GM19463 (cell line): ENCODE measurements around the gene CDK1.

Experiments used
- ATAC-seq: cut with Tn5 transposase; IDR thresholded peaks from one replicate; pipeline ENCODE4 v1.9.1; 2021; ENCODE audit warnings: mild to moderate bottlenecking, moderate library complexity; ENCODE audit not compliant: unreplicated experiment

CDK1 gene

GRCh38 chr10:60778214-60778970 is at the start of gene CDK1:
TSS of gene CDK1 (plus strand) at chr10:60778478. CDS start at chr10:60780166, 1,688 bp downstream.
- ATAC-seq = peak; percentile 95

GRCh38 chr10:60729106-60729505 is 49.2 kb upstream of the CDK1 start:
- ATAC-seq = no peak

GRCh38 chr10:60731134-60731885 is 47.0 kb upstream of the CDK1 start:
- ATAC-seq = peak; percentile 69

- ATAC-seq = no peak
These were observed 46.0 kb upstream of the CDK1 start for GRCh38 chr10:60732198-60732806.

- ATAC-seq = peak; percentile 44
These were observed 45.3 kb upstream of the CDK1 start for GRCh38 chr10:60732807-60733516.

GRCh38 chr10:60733517-60733822 is 44.8 kb upstream of the CDK1 start:
- no peak for ATAC-seq

GRCh38 chr10:60733826-60734225 is 44.5 kb upstream of the CDK1 start:
- no peak for ATAC-seq

GRCh38 chr10:60734226-60734625 is 44.1 kb upstream of the CDK1 start:
- ATAC-seq = no peak

GRCh38 chr10:60735244-60735643 is 43.0 kb upstream of the CDK1 start:
- ATAC-seq = no peak

- ATAC-seq = no peak
These were observed 41.0 kb upstream of the CDK1 start for GRCh38 chr10:60737242-60737641.

- no peak for ATAC-seq
These were observed 38.7 kb upstream of the CDK1 start for GRCh38 chr10:60739558-60739957.

GRCh38 chr10:60742512-60742911 is 35.8 kb upstream of the CDK1 start:
- no peak for ATAC-seq

- ATAC-seq = no peak
These were observed 30.3 kb upstream of the CDK1 start for GRCh38 chr10:60747817-60748469.

- ATAC-seq = no peak
These were observed 25.1 kb upstream of the CDK1 start for GRCh38 chr10:60753152-60753551.

- no peak for ATAC-seq
These were observed 24.5 kb upstream of the CDK1 start for GRCh38 chr10:60753817-60754216.

- no peak for ATAC-seq
These were observed 20.8 kb upstream of the CDK1 start for GRCh38 chr10:60757420-60757895.

GRCh38 chr10:60759181-60759580 is 19.1 kb upstream of the CDK1 start:
- ATAC-seq = no peak

GRCh38 chr10:60760711-60761210 is 17.5 kb upstream of the CDK1 start:
- no peak for ATAC-seq

- ATAC-seq = no peak
These were observed 15.7 kb upstream of the CDK1 start for GRCh38 chr10:60762554-60762953.

GRCh38 chr10:60767424-60767823 is 10.9 kb upstream of the CDK1 start:
- ATAC-seq = no peak

GRCh38 chr10:60769406-60769805 is 8.9 kb upstream of the CDK1 start:
- no peak for ATAC-seq
